Measurements from ENCODE around the gene TMEM164. TPM values are rescaled to one million over a fixed set of nuclear protein-coding genes. Genes with fewer than 3 reads are reported as not detected.

Gene TMEM164
- total RNA-seq, 6 experiments from 2014 or later = 8.5 to 12.5 (median 9.6) TPM

DNA sequence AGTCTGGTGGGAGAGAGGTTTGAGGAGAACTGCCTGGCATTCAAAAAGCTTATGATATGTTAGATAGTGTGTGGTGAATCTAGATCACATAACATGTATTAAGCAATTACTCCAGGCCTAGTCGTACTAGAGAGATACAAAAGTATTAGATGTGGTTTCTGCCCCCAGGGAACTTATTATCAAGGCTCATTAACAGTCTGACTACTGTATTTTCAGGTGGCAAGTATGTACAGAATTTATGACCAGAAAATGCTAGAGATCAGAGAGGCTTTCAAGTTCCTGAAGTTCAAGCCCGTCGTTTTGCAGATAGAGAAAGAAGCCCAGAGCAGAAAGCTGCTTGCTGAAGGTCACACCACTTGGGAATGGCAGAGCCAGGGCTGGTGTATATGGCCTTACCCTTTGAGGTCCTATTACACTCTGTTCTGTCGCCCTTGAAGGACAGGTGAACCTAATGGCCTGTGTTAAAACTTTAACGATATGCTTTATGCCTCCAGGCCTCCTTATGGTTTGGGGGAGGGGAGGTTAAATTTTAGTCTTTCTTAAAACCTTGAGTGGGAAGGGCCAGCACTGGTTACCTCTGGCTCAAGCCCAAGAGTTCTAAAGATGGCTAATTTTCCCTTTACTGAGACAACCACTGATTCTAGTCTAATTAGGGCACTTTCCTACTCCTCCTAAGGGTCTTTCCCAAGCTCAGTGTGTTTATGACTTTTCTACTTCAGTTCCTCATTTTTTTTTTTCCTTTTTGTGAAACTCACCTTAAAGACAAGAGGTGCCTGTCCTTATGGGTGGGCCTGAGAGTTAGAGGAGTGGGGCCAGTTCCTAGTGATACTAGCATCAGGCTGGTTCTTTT is 19.9 kb downstream of the TMEM164 start:
- H3K27ac Mint-ChIP-seq = no peak overlapping the region; the same call in 1 of the 2 replicates
- H3K9me3 Mint-ChIP-seq = no peaks in the 10 kb centered on the region
- peaks cover 8% of the 10 kb centered on the region for H3K4me1 Mint-ChIP-seq (ENCODE audit: low read depth)
- TF ChIP-seq, protein P1, sequence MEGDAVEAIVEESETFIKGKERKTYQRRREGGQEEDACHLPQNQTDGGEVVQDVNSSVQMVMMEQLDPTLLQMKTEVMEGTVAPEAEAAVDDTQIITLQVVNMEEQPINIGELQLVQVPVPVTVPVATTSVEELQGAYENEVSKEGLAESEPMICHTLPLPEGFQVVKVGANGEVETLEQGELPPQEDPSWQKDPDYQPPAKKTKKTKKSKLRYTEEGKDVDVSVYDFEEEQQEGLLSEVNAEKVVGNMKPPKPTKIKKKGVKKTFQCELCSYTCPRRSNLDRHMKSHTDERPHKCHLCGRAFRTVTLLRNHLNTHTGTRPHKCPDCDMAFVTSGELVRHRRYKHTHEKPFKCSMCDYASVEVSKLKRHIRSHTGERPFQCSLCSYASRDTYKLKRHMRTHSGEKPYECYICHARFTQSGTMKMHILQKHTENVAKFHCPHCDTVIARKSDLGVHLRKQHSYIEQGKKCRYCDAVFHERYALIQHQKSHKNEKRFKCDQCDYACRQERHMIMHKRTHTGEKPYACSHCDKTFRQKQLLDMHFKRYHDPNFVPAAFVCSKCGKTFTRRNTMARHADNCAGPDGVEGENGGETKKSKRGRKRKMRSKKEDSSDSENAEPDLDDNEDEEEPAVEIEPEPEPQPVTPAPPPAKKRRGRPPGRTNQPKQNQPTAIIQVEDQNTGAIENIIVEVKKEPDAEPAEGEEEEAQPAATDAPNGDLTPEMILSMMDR (IDR thresholded peaks at IDR 0.05) = no peak
- H3K36me3 Mint-ChIP-seq (ENCODE audit: low read depth) = no peaks in the 10 kb centered on the region; the same call in 1 of the 2 replicates
- no peak for DNase-seq
- no peaks in the 10 kb centered on the region for H3K27me3 Mint-ChIP-seq (ENCODE audit: insufficient read depth)
- H3K4me3 Mint-ChIP-seq = no peak overlapping the region

GRCh38 chrX:110025395-110025794 is 22.5 kb downstream of the TMEM164 start:
- Mint-ChIP-seq H3K4me3 (no peak overlapping the region), H3K4me1 (ENCODE audit: low read depth) (peaks cover 8% of the 10 kb centered on the region), H3K27ac (no peak overlapping the region), H3K27me3 (ENCODE audit: insufficient read depth) (no peaks in the 10 kb centered on the region), H3K9me3 (no peaks in the 10 kb centered on the region), H3K36me3 (ENCODE audit: low read depth) (no peaks in the 10 kb centered on the region; the same call in 1 of the 2 replicates)
- no peak for DNase-seq
- TF ChIP-seq, protein P1 (IDR thresholded peaks at IDR 0.05) = no peak

GRCh38 chrX:110026099-110026844 is 23.4 kb downstream of the TMEM164 start:
- Mint-ChIP-seq H3K9me3 (no peaks in the 10 kb centered on the region), H3K36me3 (ENCODE audit: low read depth) (no peaks in the 10 kb centered on the region; the same call in 1 of the 2 replicates), H3K27ac (no peak overlapping the region), H3K27me3 (ENCODE audit: insufficient read depth) (no peaks in the 10 kb centered on the region), H3K4me1 (ENCODE audit: low read depth) (peaks cover 8% of the 10 kb centered on the region), H3K4me3 (no peak overlapping the region)
- no peak for DNase-seq
- TF ChIP-seq, protein P1 (IDR thresholded peaks at IDR 0.05) = no peak

DNA sequence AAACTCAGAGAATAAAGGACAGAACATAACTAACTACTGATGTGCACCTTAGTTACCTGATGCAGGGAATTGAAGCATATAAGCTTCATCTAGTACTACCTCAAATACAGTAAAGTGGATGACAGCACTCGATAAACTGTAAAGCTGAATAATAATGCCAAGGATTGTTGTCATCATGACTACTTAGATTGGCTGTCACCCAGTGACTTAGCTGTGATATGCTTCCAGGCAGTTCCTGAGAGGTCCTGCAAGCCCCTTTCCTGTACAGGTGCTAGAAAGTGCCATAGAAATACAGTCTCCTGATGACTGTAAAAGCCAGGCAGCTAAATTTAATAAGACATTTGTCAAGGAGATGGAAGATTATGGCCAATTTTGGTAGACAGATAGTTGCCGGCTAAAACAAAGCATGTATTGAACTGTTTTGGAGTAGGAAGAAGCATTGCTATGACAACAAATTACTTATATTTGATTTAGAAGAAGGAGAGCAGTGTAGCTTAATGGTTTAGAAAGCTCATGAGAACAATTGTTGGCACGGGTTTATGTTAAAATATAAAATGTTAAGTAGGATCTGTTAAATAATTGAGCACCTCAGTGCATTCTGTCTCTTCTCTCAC is 29.7 kb downstream of the TMEM164 start:
- H3K9me3 Mint-ChIP-seq = no peaks in the 10 kb centered on the region
- H3K4me1 Mint-ChIP-seq (ENCODE audit: low read depth) = peaks cover 6% of the 10 kb centered on the region
- no peak for DNase-seq
- TF ChIP-seq, protein P1 (IDR thresholded peaks at IDR 0.05) = no peak
- no peak overlapping the region for H3K27ac Mint-ChIP-seq
- H3K36me3 Mint-ChIP-seq (ENCODE audit: low read depth) = no peaks in the 10 kb centered on the region
- no peaks in the 10 kb centered on the region for H3K27me3 Mint-ChIP-seq (ENCODE audit: insufficient read depth)
- no peak overlapping the region for H3K4me3 Mint-ChIP-seq

DNA sequence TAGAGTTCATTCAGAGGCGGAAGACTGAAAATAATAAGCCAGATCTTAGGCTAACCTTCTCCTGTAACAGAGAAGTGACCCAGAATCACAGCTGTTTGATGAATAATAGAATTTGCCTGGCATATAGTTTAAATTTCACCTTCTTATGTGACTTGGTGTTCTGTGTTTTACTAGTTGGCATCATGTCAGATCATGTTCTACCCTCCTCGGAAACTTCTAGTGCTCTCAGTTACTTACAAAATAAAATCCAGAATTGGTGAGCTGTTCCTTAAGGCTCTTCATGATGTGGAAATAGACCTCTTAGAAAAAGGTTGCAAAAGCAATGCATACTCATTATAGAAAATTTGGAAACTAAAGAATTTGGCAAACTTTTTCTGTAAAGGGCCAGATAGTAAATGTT is 31.1 kb downstream of the TMEM164 start:
- Mint-ChIP-seq H3K27me3 (ENCODE audit: insufficient read depth) (no peaks in the 10 kb centered on the region), H3K4me1 (ENCODE audit: low read depth) (peaks cover 14% of the 10 kb centered on the region), H3K27ac (no peak overlapping the region), H3K9me3 (no peaks in the 10 kb centered on the region), H3K4me3 (no peak overlapping the region), H3K36me3 (ENCODE audit: low read depth) (no peaks in the 10 kb centered on the region)
- TF ChIP-seq, protein P1 (IDR thresholded peaks at IDR 0.05) = no peak
- DNase-seq = no peak

Measured in HFFc6 (cell line).